ENCODE measurements around the gene MATR3.

DNA sequence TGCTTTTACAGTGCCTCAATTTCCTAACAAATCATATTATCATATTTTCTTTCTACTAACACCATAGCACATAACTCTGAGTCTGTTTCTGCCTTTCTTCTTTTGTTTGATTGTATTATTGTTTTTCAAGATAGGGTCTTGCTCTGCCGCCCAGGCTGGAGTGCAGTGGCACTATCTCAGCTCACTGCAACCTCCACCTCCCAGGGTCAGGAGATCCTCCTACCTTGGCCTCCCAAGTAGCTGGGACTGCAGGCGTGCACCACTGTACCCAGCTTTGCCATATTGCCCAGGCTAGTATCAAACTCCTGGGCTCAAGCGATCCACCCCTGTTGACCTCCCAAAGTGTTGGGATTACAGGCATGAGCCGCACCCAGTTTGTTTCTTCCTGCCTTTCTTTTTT is 66.8 kb downstream of the MATR3 start:
- TF ChIP-seq POLR2AphosphoS5 (IDR thresholded peaks at IDR 0.05) (no peak), CTCF (IDR thresholded peaks at IDR 0.05) (no peak)
